IPS-15b (cell line): ENCODE results near the gene CCDC24.

Experiments
- H3K27me3 ChIP-seq: one replicate; pipeline ENCODE4 v1.6.1; 2013; ENCODE audit warnings: low read length; ENCODE audit not compliant: control insufficient read depth, insufficient read depth
- H3K36me3 ChIP-seq: one replicate; pipeline ENCODE4 v1.6.1; 2013; ENCODE audit warnings: low read length; ENCODE audit not compliant: control insufficient read depth, insufficient read depth
- H3K4me1 ChIP-seq: one replicate; pipeline ENCODE4 v1.6.1; 2013; ENCODE audit warnings: mild to moderate bottlenecking, low read length; ENCODE audit not compliant: control insufficient read depth, insufficient read depth
- H3K4me3 ChIP-seq: one replicate; pipeline ENCODE4 v1.5.1; 2013; ENCODE audit warnings: low read depth, low read length
- H3K9ac ChIP-seq: one replicate; pipeline ENCODE4 v1.6.1; 2013; ENCODE audit warnings: low read depth, mild to moderate bottlenecking, low read length
- H3K9me3 ChIP-seq: one replicate; pipeline ENCODE4 v1.6.1; 2013; ENCODE audit warnings: mild to moderate bottlenecking, low read length; ENCODE audit not compliant: control insufficient read depth, insufficient read depth

The CCDC24 gene

DNA sequence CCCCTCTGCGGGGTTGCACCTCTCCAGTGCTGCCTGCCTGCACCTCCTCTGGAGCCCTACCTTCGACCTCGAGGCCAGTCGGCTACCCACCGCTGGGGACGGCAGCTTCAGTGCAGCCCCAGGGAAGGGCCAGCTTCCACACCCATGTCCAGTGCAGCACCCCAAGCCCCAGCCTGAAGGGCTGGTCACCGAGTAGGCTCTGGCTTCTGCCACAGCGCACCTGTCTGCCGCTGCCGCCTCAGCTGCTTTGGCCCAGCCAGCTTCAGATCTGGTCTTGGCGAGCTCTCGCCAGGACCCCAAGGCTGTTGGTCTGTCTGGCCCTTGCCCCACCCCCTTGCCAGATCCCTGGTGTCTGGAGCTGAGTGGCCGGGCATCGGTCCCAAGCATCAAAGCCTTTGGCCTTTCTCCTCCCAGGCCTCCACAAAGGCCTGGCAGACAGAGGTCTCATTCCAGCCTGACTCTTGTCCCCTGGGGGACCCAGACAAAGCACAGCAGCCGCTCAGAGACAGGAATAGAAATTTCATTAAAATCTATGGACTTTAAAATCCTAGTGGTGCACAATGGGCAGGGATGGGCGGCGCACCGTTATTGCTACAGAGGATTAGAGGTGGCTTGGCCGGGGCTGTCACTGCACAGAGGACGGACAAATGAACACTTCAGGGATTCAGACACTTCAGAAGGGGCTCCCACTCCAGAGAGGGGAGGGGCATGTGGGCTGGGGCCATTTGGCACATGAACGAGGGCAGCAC lies 4.8 kb downstream of the CCDC24 start:
- no peak overlapping the region for H3K9ac ChIP-seq
- H3K4me1 ChIP-seq: peaks cover 7% of the 10 kb centered on the region
- H3K9me3 ChIP-seq: no peaks in the 10 kb centered on the region
- H3K4me3 ChIP-seq: no peak overlapping the region
- H3K36me3 ChIP-seq: peaks cover 13% of the 10 kb centered on the region
- H3K27me3 ChIP-seq: no peaks in the 10 kb centered on the region

- Histone ChIP-seq H3K9me3 (no peaks in the 10 kb centered on the region), H3K4me1 (peaks cover 7% of the 10 kb centered on the region), H3K4me3 (no peak overlapping the region), H3K27me3 (no peaks in the 10 kb centered on the region), H3K36me3 (peaks cover 13% of the 10 kb centered on the region), H3K9ac (peak overlapping the region; percentile 47)
Measured at GRCh38 chr1:43996733-43997115, 5.3 kb downstream of the CCDC24 start.

DNA sequence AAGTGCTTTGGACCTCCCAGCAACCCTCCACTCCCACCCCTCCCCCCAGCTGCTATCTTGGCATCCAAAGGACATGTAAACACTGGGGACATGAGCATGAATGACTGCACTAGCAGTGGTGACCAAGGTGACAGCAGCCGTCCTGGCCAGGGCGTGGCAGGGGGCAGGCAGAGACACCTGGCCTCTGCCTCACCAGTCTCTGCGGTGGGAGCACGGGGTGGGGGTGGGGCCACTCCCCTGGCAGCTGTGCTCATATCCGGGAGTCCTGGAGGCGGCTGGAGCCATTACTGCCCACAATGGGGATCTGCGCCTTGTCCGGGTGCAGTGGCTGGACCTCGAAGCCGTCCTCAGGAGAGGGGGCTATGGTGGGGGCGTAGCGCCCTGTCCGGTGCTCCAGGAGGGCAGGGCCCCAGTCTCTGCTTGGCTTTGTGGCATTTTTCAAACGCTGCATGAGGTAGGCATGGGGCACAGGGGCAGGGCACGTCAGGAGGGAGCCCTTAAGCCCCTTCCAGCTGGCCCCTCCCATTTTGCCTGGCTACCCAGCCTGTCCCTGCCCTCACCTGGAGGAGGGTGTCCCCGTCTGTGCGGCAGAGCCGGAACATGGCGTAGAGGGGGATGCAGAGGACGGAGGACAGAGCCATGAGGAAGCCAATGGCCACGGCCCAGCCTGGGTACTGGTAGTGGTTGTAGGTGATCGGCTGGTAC lies 6.0 kb downstream of the CCDC24 start:
- Histone ChIP-seq H3K9ac (no peak overlapping the region), H3K9me3 (no peaks in the 10 kb centered on the region), H3K4me3 (no peak overlapping the region), H3K27me3 (no peaks in the 10 kb centered on the region), H3K4me1 (peaks cover 6% of the 10 kb centered on the region), H3K36me3 (peaks cover 13% of the 10 kb centered on the region)

GRCh38 chr1:43998000-43998378 lies 6.6 kb downstream of the CCDC24 start:
- Histone ChIP-seq H3K27me3 (no peaks in the 10 kb centered on the region), H3K4me1 (peaks cover 3% of the 10 kb centered on the region), H3K9ac (no peak overlapping the region), H3K4me3 (no peak overlapping the region), H3K9me3 (no peaks in the 10 kb centered on the region), H3K36me3 (peaks cover 13% of the 10 kb centered on the region)

DNA sequence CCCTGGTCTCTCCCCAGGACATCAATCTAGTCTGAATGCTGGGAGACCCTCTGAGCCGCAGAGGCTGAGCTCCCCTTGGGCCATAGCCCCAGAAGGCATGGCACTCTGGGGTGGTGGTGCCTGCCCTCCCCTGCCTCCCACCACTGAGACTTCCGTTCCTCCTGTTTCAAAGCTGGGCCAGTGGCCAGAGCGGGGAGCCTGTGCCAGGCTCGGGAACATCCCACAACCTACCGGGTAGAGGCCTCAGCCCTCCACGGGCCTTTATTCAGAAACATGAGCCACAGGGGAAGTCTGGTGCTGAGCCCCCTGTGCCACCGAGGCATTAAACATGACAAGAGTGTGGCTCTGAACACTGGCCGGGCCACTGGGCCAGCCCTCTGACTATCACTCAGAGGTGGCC lies 8.1 kb downstream of the CCDC24 start:
- H3K36me3 ChIP-seq: peaks cover 13% of the 10 kb centered on the region
- H3K9me3 ChIP-seq: no peaks in the 10 kb centered on the region

GRCh38 chr1:44000122-44000665 lies 8.8 kb downstream of the CCDC24 start:
- no peaks in the 10 kb centered on the region for H3K9me3 ChIP-seq

More for the DNA sequence above, 8.1 kb downstream of the CCDC24 start:
- peaks cover 3% of the 10 kb centered on the region for H3K4me1 ChIP-seq
- H3K9ac ChIP-seq: no peak overlapping the region
- H3K27me3 ChIP-seq: no peaks in the 10 kb centered on the region
- H3K4me3 ChIP-seq: no peak overlapping the region

DNA sequence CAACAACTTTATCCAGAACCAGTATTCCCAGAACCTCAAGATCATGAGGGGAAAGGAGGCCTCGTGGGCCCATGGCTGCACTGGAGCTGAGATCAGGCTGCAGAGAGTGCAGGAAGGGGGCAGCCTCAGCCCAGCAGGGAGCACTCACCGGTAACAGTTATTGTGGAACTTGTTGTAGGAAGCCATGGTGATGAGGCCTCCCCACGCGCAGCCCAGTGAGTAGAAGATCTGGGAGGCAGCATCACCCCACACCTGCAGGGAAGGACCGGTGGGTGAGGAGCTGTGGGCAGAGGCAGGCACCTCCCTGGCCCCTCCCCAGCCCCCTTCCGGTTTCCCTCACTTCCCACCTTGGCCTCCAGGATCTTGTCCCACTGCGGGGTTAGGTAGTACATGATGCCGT lies 10.8 kb downstream of the CCDC24 start:
- no peak overlapping the region for H3K9ac ChIP-seq
- no peaks in the 10 kb centered on the region for H3K27me3 ChIP-seq
- H3K4me1 ChIP-seq: no peaks in the 10 kb centered on the region
- H3K4me3 ChIP-seq: no peak overlapping the region
- H3K36me3 ChIP-seq: peaks cover 14% of the 10 kb centered on the region
- H3K9me3 ChIP-seq: no peaks in the 10 kb centered on the region

More at GRCh38 chr1:44000122-44000665, 8.8 kb downstream of the CCDC24 start:
- Histone ChIP-seq H3K9ac (no peak overlapping the region), H3K4me1 (no peaks in the 10 kb centered on the region), H3K27me3 (no peaks in the 10 kb centered on the region), H3K4me3 (no peak overlapping the region), H3K36me3 (peaks cover 13% of the 10 kb centered on the region)

- Histone ChIP-seq H3K4me1 (no peaks in the 10 kb centered on the region), H3K9me3 (no peaks in the 10 kb centered on the region), H3K27me3 (no peaks in the 10 kb centered on the region), H3K36me3 (peaks cover 13% of the 10 kb centered on the region), H3K9ac (no peak overlapping the region), H3K4me3 (no peak overlapping the region)
Measured at GRCh38 chr1:44002606-44003157, 11.3 kb downstream of the CCDC24 start.

- Histone ChIP-seq H3K4me3 (no peak overlapping the region), H3K9ac (no peak overlapping the region)
Measured at GRCh38 chr1:44008259-44008658, 16.9 kb downstream of the CCDC24 start.

GRCh38 chr1:44010935-44011471 lies 19.6 kb downstream of the CCDC24 start:
- Histone ChIP-seq H3K9ac (no peak overlapping the region), H3K27me3 (no peaks in the 10 kb centered on the region), H3K4me1 (peaks cover 2% of the 10 kb centered on the region), H3K9me3 (no peaks in the 10 kb centered on the region), H3K36me3 (peaks cover 6% of the 10 kb centered on the region), H3K4me3 (no peak overlapping the region)

More at GRCh38 chr1:44008259-44008658, 16.9 kb downstream of the CCDC24 start:
- Histone ChIP-seq H3K4me1 (peaks cover 2% of the 10 kb centered on the region), H3K27me3 (no peaks in the 10 kb centered on the region), H3K36me3 (peaks cover 6% of the 10 kb centered on the region), H3K9me3 (no peaks in the 10 kb centered on the region)

DNA sequence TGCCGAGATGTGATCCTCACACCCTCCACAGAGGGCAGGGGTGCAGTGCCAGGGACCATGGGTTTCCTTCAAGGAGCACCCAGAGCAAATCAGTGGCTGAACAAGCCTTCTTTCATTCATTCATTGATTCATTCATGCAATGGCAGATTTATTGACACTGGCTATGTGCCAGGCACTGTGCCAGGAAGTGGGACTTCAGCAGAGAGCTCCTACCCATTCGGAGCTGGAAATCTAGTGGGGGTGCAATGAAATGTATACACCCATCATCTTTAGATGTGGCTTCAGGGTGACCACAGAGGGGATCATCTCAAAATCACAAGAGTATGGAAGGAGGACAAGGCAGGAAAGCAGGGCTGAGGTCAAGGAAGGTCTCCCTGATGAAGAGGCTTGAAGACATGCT lies 21.0 kb downstream of the CCDC24 start:
- H3K27me3 ChIP-seq: no peaks in the 10 kb centered on the region
- no peak overlapping the region for H3K4me3 ChIP-seq
- no peaks in the 10 kb centered on the region for H3K9me3 ChIP-seq
- no peaks in the 10 kb centered on the region for H3K36me3 ChIP-seq
- H3K4me1 ChIP-seq: peaks cover 2% of the 10 kb centered on the region
- H3K9ac ChIP-seq: no peak overlapping the region
